BJ (cell line): ENCODE measurements around the gene SLC24A1. TPM values are rescaled to one million over a fixed set of nuclear protein-coding genes. Genes with fewer than 3 reads are reported as not detected.

Experiments
- CTCF ChIA-PET: fragments of 350-600 bp; formaldehyde crosslinking; extraction: SDS; loops from one replicate; lab custom pipeline; 2021; ENCODE audit warnings: antibody characterized with exemption, inconsistent platforms; lab: Yijun Ruan, JAX
- POLR2A ChIA-PET: fragments of 300-600 bp; sonication (Branson Sonifier 250); formaldehyde crosslinking; extraction: SDS; loops from one replicate; lab custom pipeline; 2021; ENCODE audit warnings: antibody characterized with exemption; lab: Charles Lee
- DNase-seq: peaks from one replicate; pipeline ENCODE4 v3.0.0-alpha.2; 2011; ENCODE audit warnings: low read depth
- H3K27me3 ChIP-seq: 2 replicates; pipeline ENCODE4 v1.6.0; 2011; ENCODE audit warnings: low read length; ENCODE audit not compliant: control insufficient read depth, insufficient read depth
- H3K36me3 ChIP-seq: 2 replicates; pipeline ENCODE4 v1.5.1; 2011; ENCODE audit warnings: low read length; ENCODE audit not compliant: control insufficient read depth, insufficient read depth
- H3K4me3 ChIP-seq: 2 replicates; pipeline ENCODE4 v1.5.1; 2011; ENCODE audit warnings: low read depth, mild to moderate bottlenecking, control low read depth, low read length
- polyA plus RNA-seq: library from polyadenylated mRNA; depleted of rRNA; stranded (reverse); fragments of >200 nt; gene quantifications from 2 replicates; pipeline ENCODE4 v1.2.3, GENCODE V29; 2011
- TF ChIP-seq, protein P1 (sequence below): IDR thresholded peaks from 2 replicates; pipeline ENCODE4 v1.5.1; 2011; ENCODE audit warnings: low read depth, mild to moderate bottlenecking, control low read depth, inconsistent platforms, low read length, moderate library complexity; ENCODE audit not compliant: insufficient read depth

The SLC24A1 gene
- polyA plus RNA-seq, 1 experiment = 7.0 TPM

DNA sequence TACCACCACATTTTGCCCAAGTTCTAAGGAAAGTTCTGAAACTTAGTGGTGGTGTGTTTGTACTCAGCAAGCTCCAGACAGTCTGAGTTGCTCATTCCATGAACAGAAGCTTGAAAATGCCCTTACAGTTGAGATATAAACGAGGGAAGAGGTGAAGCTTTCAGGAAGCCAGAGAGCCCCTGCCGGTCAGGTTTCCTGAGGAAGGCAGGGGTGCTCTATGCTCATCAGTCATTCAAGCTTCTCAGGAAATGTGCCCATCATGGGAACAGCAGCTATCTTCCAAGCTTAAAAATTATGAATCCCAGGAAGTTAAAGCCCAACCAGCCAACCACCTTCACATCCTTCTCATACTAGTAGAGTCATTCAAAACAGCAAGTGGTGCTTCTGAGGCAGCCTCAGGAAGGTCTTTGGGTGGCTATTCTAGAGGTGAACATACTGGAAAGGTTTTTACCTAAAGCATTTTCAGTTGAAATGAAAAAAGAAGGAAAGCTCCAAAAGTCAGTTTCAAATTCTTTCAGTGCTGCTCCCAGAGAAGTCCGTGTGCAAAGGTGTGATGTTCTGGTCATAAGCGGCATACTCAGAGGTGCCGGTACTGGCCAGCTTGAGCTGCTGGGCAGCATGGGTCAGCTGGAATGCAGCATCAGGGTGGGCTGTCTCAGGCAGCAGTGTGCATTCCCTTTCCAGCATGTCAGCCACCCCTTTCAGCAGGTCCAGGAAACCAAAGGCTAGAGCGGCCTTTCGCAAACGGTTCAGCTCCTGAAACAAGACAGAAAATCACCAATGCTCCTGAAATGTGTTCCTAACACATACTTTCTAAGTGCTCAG lies 42.6 kb upstream of the SLC24A1 start:
- peaks cover 4% of the 10 kb centered on the region; the same call in 1 of the 2 replicates for H3K36me3 ChIP-seq
- TF ChIP-seq, protein P1, sequence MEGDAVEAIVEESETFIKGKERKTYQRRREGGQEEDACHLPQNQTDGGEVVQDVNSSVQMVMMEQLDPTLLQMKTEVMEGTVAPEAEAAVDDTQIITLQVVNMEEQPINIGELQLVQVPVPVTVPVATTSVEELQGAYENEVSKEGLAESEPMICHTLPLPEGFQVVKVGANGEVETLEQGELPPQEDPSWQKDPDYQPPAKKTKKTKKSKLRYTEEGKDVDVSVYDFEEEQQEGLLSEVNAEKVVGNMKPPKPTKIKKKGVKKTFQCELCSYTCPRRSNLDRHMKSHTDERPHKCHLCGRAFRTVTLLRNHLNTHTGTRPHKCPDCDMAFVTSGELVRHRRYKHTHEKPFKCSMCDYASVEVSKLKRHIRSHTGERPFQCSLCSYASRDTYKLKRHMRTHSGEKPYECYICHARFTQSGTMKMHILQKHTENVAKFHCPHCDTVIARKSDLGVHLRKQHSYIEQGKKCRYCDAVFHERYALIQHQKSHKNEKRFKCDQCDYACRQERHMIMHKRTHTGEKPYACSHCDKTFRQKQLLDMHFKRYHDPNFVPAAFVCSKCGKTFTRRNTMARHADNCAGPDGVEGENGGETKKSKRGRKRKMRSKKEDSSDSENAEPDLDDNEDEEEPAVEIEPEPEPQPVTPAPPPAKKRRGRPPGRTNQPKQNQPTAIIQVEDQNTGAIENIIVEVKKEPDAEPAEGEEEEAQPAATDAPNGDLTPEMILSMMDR = no peak
- H3K4me3 ChIP-seq = no peak overlapping the region
- ChIA-PET POLR2A (no interaction called here), CTCF (interaction anchor here (1.1 to 2.1 kb wide), 2 partner anchors 29 to 31 kb away, joined by 5 to 6 read pairs; partner anchors contain the start of gene INTS14)
- no peak for DNase-seq
- no peaks in the 10 kb centered on the region for H3K27me3 ChIP-seq

DNA sequence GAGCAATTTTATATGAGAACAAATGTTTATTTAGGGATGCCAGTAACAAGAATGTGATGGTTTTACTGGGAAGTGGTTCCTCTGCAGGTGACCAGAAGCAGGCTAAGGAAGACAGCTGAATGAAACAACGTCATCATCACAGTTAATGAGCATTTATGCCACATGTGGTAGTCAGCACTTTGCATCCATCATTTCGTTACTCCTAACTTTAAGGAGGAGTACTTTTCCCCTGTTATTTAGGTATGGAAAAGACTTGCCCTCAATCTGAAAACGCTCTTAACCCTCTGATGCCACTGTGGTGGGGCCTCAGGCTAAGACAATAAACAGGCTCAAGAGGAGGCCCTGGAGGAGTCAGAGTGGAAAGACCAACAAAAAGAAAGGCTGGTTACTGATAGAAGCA lies 42.0 kb upstream of the SLC24A1 start:
- TF ChIP-seq, protein P1 = no peak
- no peaks in the 10 kb centered on the region for H3K27me3 ChIP-seq
- DNase-seq = no peak
- H3K36me3 ChIP-seq = peaks cover 4% of the 10 kb centered on the region
- CTCF ChIA-PET = interaction anchor here (0.6 to 2.1 kb wide), 4 partner anchors 11 to 99 kb away, joined by 3 to 6 read pairs (median 6); partner anchors contain the start of gene INTS14
- H3K4me3 ChIP-seq = no peak overlapping the region
- POLR2A ChIA-PET = no interaction called here

DNA sequence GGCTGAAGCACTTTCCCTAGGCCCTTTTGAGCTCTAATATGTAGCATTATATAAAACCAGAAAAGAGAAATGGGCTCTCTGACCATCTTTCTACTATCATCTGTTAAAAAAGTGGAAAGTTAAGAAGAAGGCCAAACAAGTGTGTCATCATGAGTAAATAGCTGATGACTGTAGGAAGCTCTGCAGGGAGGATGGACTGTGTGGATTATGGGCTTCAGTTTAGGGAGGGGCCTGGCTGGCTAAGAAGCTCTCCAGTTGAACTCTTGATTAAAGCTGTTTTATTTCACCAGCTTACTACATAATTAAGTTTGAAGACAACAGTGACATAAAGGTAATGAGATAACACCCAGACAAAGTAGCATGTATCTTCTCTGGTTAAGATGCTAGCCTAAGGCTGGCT lies 41.5 kb upstream of the SLC24A1 start:
- Histone ChIP-seq H3K4me3 (no peak overlapping the region), H3K27me3 (no peaks in the 10 kb centered on the region), H3K36me3 (peaks cover 4% of the 10 kb centered on the region)
- ChIA-PET POLR2A (interaction anchor here (0.5 to 0.6 kb wide), 3 partner anchors 31 to 159 kb away, joined by 3 to 5 read pairs (median 4); partner anchors contain the start of gene INTS14), CTCF (interaction anchor here (0.6 to 2.1 kb wide), 3 partner anchors 11 to 99 kb away, joined by 3 to 6 read pairs (median 6); partner anchors contain the start of gene INTS14)
- peak; percentile 47 for DNase-seq
- TF ChIP-seq, protein P1 = no peak

DNA sequence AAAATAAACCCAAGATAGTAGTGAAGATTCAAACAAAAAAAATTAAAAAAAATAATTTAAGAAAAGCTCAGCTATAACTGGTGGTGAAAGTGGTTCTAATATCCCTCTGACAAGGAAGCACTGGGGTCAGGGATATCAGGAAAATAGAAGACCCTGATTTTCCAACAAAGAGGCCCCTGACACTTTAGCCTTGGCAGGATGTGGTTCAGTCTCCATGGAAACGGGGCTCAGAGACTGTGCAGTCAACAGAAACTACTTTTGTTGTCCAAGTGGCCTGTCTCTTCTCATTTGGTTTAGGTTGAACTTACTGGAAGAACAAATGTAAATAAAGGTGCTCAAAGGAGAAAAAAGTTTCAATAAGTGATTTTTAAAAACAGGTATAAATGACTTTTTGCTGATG lies 38.0 kb upstream of the SLC24A1 start:
- H3K27me3 ChIP-seq = no peaks in the 10 kb centered on the region
- DNase-seq = no peak
- POLR2A ChIA-PET = no interaction called here
- CTCF ChIA-PET = interaction anchor here (0.9 kb wide), 1 partner anchor 19 kb away, joined by 3 read pairs; no protein-coding TSS in a partner anchor
- peaks cover 6% of the 10 kb centered on the region for H3K36me3 ChIP-seq
- no peak overlapping the region for H3K4me3 ChIP-seq
- TF ChIP-seq, protein P1 = no peak

DNA sequence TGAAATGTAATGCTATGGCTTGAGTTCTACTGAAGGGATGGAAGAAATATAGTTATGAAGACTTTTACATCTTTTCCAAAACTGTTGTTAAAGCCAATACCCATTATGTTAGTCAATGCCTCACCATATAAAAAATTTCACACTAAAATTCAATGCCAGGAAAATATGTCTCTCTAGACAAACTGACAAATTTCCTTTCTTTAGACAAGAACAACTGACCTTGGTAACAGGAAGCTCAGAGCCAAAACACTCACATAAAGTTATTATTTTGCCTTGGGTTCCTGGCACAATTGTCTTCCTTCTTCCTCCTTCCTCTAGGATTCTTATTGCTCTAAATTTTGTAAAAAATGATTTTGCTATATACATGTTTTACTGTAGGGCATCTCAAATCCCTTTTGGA lies 37.5 kb upstream of the SLC24A1 start:
- no peak overlapping the region for H3K4me3 ChIP-seq
- no peak for DNase-seq
- CTCF ChIA-PET = interaction anchor here (0.6 to 0.9 kb wide), 2 partner anchors 19 to 83 kb away, joined by 3 read pairs; no protein-coding TSS in a partner anchor
- no peaks in the 10 kb centered on the region for H3K27me3 ChIP-seq
- H3K36me3 ChIP-seq = peaks cover 9% of the 10 kb centered on the region
- TF ChIP-seq, protein P1 = no peak
- POLR2A ChIA-PET = no interaction called here
